ENCODE data around the gene OXT. TPM values are rescaled to one million over a fixed set of nuclear protein-coding genes. Genes with fewer than 3 reads are reported as not detected.

OXT gene
- total and polyA plus RNA-seq, 2 of the 13 experiments (the other 11 are each of a cell fraction or from before 2014, with no cell fraction given), result not detected

GRCh38 chr20:3106658-3107463, 35.4 kb downstream of the OXT start (continued):
- TF ChIP-seq ZNF558 (CRISPR knock-in tag; IDR thresholded peaks at IDR 0.05; ENCODE audit: borderline replicate concordance) (peak; percentile 82), FOXO1 (CRISPR knock-in tag; IDR thresholded peaks at IDR 0.05) (peak; percentile 78), ZGPAT (CRISPR knock-in tag; IDR thresholded peaks at IDR 0.05) (no peak; the same call in 1 of the 2 replicates), TFAP4 (IDR thresholded peaks at IDR 0.05; ENCODE audit: borderline replicate concordance, low read depth) (peak; percentile 13; the same call in 1 of the 2 replicates), ZBTB7A (CRISPR knock-in tag; IDR thresholded peaks at IDR 0.05) (peak; percentile 77), ZNF576 (CRISPR knock-in tag; IDR thresholded peaks at IDR 0.05) (0 out of 2 replicates have a peak, but pooled peaks have one; percentile 62), TBX3 (IDR thresholded peaks at IDR 0.05; ENCODE audit: borderline replicate concordance) (peak; percentile 46; the same call in 1 of the 2 replicates), PREB (CRISPR knock-in tag; IDR thresholded peaks at IDR 0.05) (no peak), TFDP2 (CRISPR knock-in tag; IDR thresholded peaks at IDR 0.05) (peak; percentile 77), ZNF331 (CRISPR knock-in tag; IDR thresholded peaks at IDR 0.05) (peak; percentile 69), ZNF7 (CRISPR knock-in tag; IDR thresholded peaks at IDR 0.05) (no peak), CEBPZ (IDR thresholded peaks at IDR 0.05; ENCODE audit: low read length) (no peak), HMGXB3 (CRISPR knock-in tag; IDR thresholded peaks at IDR 0.05; ENCODE audit: borderline replicate concordance) (0 out of 2 replicates have a peak, but pooled peaks have one; percentile 41), KDM4B (CRISPR knock-in tag; IDR thresholded peaks at IDR 0.05) (peak; percentile 43)
